ENCODE data around the gene ZNF202.

- TF ChIP-seq, protein P1, sequence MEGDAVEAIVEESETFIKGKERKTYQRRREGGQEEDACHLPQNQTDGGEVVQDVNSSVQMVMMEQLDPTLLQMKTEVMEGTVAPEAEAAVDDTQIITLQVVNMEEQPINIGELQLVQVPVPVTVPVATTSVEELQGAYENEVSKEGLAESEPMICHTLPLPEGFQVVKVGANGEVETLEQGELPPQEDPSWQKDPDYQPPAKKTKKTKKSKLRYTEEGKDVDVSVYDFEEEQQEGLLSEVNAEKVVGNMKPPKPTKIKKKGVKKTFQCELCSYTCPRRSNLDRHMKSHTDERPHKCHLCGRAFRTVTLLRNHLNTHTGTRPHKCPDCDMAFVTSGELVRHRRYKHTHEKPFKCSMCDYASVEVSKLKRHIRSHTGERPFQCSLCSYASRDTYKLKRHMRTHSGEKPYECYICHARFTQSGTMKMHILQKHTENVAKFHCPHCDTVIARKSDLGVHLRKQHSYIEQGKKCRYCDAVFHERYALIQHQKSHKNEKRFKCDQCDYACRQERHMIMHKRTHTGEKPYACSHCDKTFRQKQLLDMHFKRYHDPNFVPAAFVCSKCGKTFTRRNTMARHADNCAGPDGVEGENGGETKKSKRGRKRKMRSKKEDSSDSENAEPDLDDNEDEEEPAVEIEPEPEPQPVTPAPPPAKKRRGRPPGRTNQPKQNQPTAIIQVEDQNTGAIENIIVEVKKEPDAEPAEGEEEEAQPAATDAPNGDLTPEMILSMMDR (conservative IDR thresholded peaks at IDR 0.05; ENCODE audit: low read length): no peak
- no peak for TF ChIP-seq EZH2phosphoT487 (IDR thresholded peaks at IDR 0.05; ENCODE audit: borderline replicate concordance)
Observed at GRCh38 chr11:123681030-123681429, 60.4 kb downstream of the ZNF202 start.
